Tibial nerve (tissue), 4 donors: Measurements from ENCODE around the gene RNF7. TPM values are rescaled to one million over a fixed set of nuclear protein-coding genes. Genes with fewer than 3 reads are reported as not detected.
"Not testable (repeated sequence)": the region's sequence is repeated elsewhere in the genome, so short reads cannot be mapped to it uniquely, and the experiment has no call there.

Experiments used
- DNase-seq, 2 donors: peaks; one replicate each; pipeline ENCODE4 v3.0.0-alpha.2; 2019; ENCODE audit warnings: low spot score in 2 of 2
- H3K27ac ChIP-seq, 4 donors: fragments of 200-600 bp; sonication (generic) in 3 of 4; one replicate each; pipeline ENCODE4 v1.5.1; 2017 to 2019; ENCODE audit warnings: mild to moderate bottlenecking in 1 of 4
- H3K27me3 ChIP-seq, 2 donors: fragments of 200-600 bp; sonication (generic) in 1 of 2; one replicate each; pipeline versions ENCODE4 v1.5.1 to v1.6.0; 2017 to 2019
- H3K36me3 ChIP-seq, 3 donors: fragments of 200-600 bp; sonication (generic); one replicate each; pipeline ENCODE4 v1.5.1; 2018 to 2019
- H3K4me1 ChIP-seq, 4 donors: fragments of 200-600 bp; sonication (generic) in 3 of 4; one replicate each; pipeline ENCODE4 v1.5.1; 2017 to 2019
- H3K4me3 ChIP-seq, 4 donors: fragments of 200-600 bp; sonication (generic) in 3 of 4; one replicate each; pipeline ENCODE4 v1.5.1; 2017 to 2019; ENCODE audit warnings: mild to moderate bottlenecking in 1 of 4, moderate library complexity in 1 of 4
- H3K9me3 ChIP-seq, 4 donors: fragments of 200-600 bp; sonication (generic) in 3 of 4; one replicate each; pipeline ENCODE4 v1.5.1; 2017 to 2019
- CTCF ChIP-seq, 5 experiments: fragments of 200-600 bp in 3 of 5; fragments of 450-650 bp in 2 of 5; sonication (generic) in 3 of 5; IDR thresholded peaks; one replicate each; pipeline ENCODE4 v1.5.1; 2016 to 2019; ENCODE audit warnings: antibody characterized with exemption in 5 of 5, mild to moderate bottlenecking in 3 of 5, moderate library complexity in 2 of 5
- EP300 ChIP-seq, 2 donors: sonication (generic); formaldehyde crosslinking; IDR thresholded peaks; one replicate each; pipeline ENCODE4 v1.6.1; 2017; ENCODE audit warnings: antibody characterized with exemption in 2 of 2, mild to moderate bottlenecking in 1 of 2
- POLR2A ChIP-seq, 2 donors: fragments of 450-650 bp; IDR thresholded peaks; one replicate each; pipeline ENCODE4 v1.6.1; 2017; ENCODE audit warnings: antibody characterized with exemption in 2 of 2, mild to moderate bottlenecking in 2 of 2, moderate library complexity in 2 of 2
- WGBS, 2 donors: methylation state at CpG; one replicate each; pipeline ENCODE4 v1.1.5; 2018; 5-methylcytosine and 5-hydroxymethylcytosine counted together
- total RNA-seq, 4 donors: library from RNA; depleted of rRNA; stranded (reverse); fragments of >200 nt; gene quantifications; one replicate each; pipeline ENCODE4 v1.1.0, GENCODE V29; 2016

The RNF7 gene
- total RNA-seq, result 10 to 100 TPM; 65.7 to 80.2 (median 66.8) TPM

GRCh38 chr3:141738022-141738890 is at the start of gene RNF7:
Gene RNF7, plus strand, starts transcription at chr3:141738298. Its CDS starts 44 bp downstream, at chr3:141738342.
- Histone ChIP-seq H3K4me3 (peak within 1 kb of the TSS; percentile 61 to 95 (median 91)), H3K9me3 (no peaks in the 10 kb centered on the region), H3K4me1 (peaks cover 0 to 33% (median 24%) of the 10 kb centered on the region in 4 donors), H3K27ac (peak within 1 kb of the TSS; percentile 89 to 96 (median 94)), H3K27me3 (no peaks in the 10 kb centered on the region), H3K36me3 (no peaks in the 10 kb centered on the region)
- TF ChIP-seq POLR2A (IDR thresholded peaks at IDR 0.05), result peak; percentile 47 to 87
- TF ChIP-seq CTCF (IDR thresholded peaks at IDR 0.05), result peak; percentile 92 to 99 (median 99)
- TF ChIP-seq EP300 (IDR thresholded peaks at IDR 0.05), result peak; percentile 45 to 89
- DNase-seq, result peak; percentile 91 to 92
- 0 to 1% methylated on average over 59 to 72 of the region's 81 CpGs for WGBS, 2 donors

- H3K27me3 ChIP-seq, result no peaks in the 10 kb centered on the region
- no peak for DNase-seq
- no peak overlapping the region for H3K4me3 ChIP-seq
- H3K4me1 ChIP-seq, result peaks cover 0 to 16% (median 5%) of the 10 kb centered on the region in 4 donors
- TF ChIP-seq CTCF (IDR thresholded peaks at IDR 0.05), result no peak
- TF ChIP-seq POLR2A (IDR thresholded peaks at IDR 0.05), result no peak
- TF ChIP-seq EP300 (IDR thresholded peaks at IDR 0.05), result peak in 1 of 2 donors; percentile 46
- no peak overlapping the region for H3K27ac ChIP-seq
- no peaks in the 10 kb centered on the region for H3K36me3 ChIP-seq
- whole genome bisulfite sequencing, 2 donors, result 48 to 59% methylated on average over 4 of the region's 4 CpGs
- peaks cover 0 to 7% (median 0%) of the 10 kb centered on the region in 4 donors for H3K9me3 ChIP-seq
These were observed 47.5 kb upstream of the RNF7 start for GRCh38 chr3:141690431-141691072.

- H3K27me3 ChIP-seq, H3K27ac ChIP-seq, DNase-seq, H3K36me3 ChIP-seq, H3K4me3 ChIP-seq, H3K4me1 ChIP-seq, H3K9me3 ChIP-seq: not testable (repeated sequence)
- 82 to 95% methylated on average over 3 of the region's 3 CpGs for WGBS, 2 donors
These were observed 46.6 kb upstream of the RNF7 start for GRCh38 chr3:141691471-141691870.

GRCh38 chr3:141692973-141693372 is 45.1 kb upstream of the RNF7 start:
- not testable (repeated sequence) for H3K36me3 ChIP-seq, DNase-seq, H3K9me3 ChIP-seq, H3K27ac ChIP-seq, H3K27me3 ChIP-seq, H3K4me1 ChIP-seq, H3K4me3 ChIP-seq
- WGBS, 2 donors, result 84 to 99% methylated on average over 4 of the region's 4 CpGs

- DNase-seq, result no peak
- Histone ChIP-seq H3K4me1 (no peaks in the 10 kb centered on the region), H3K27me3 (no peaks in the 10 kb centered on the region), H3K36me3 (no peaks in the 10 kb centered on the region), H3K27ac (no peak overlapping the region), H3K4me3 (no peak overlapping the region), H3K9me3 (no peaks in the 10 kb centered on the region)
- TF ChIP-seq POLR2A (IDR thresholded peaks at IDR 0.05) (no peak), EP300 (IDR thresholded peaks at IDR 0.05) (no peak), CTCF (IDR thresholded peaks at IDR 0.05) (no peak)
- 59 to 68% methylated on average over 7 of the region's 7 CpGs for WGBS, 2 donors
These were observed 38.8 kb upstream of the RNF7 start for GRCh38 chr3:141699324-141699723.

- H3K4me3 ChIP-seq, result no peak overlapping the region
- no peak for TF ChIP-seq CTCF (IDR thresholded peaks at IDR 0.05)
- no peak for TF ChIP-seq EP300 (IDR thresholded peaks at IDR 0.05)
- TF ChIP-seq POLR2A (IDR thresholded peaks at IDR 0.05), result no peak
- no peaks in the 10 kb centered on the region for H3K27me3 ChIP-seq
- H3K36me3 ChIP-seq, result no peaks in the 10 kb centered on the region
- no peaks in the 10 kb centered on the region for H3K9me3 ChIP-seq
- H3K27ac ChIP-seq, result no peak overlapping the region
- 52 to 56% methylated on average over 6 of the region's 6 CpGs for WGBS, 2 donors
- no peak for DNase-seq
- H3K4me1 ChIP-seq, result no peaks in the 10 kb centered on the region
These were observed 38.2 kb upstream of the RNF7 start for GRCh38 chr3:141699897-141700296.

GRCh38 chr3:141703367-141703766 is 34.7 kb upstream of the RNF7 start:
- not testable (repeated sequence) for H3K27ac ChIP-seq, H3K4me3 ChIP-seq, H3K4me1 ChIP-seq, H3K27me3 ChIP-seq, H3K36me3 ChIP-seq, DNase-seq, H3K9me3 ChIP-seq
- WGBS, 2 donors, result 89 to 91% methylated on average over 3 of the region's 3 CpGs
